ENCODE measurements around the gene SLC36A3. TPM values are rescaled to one million over a fixed set of nuclear protein-coding genes. Genes with fewer than 3 reads are reported as not detected.
"Not testable (repeated sequence)": the region's sequence is repeated elsewhere in the genome, so short reads cannot be mapped to it uniquely, and the experiment has no call there.

The SLC36A3 gene
- polyA plus RNA-seq, 4 donors: not detected

DNA sequence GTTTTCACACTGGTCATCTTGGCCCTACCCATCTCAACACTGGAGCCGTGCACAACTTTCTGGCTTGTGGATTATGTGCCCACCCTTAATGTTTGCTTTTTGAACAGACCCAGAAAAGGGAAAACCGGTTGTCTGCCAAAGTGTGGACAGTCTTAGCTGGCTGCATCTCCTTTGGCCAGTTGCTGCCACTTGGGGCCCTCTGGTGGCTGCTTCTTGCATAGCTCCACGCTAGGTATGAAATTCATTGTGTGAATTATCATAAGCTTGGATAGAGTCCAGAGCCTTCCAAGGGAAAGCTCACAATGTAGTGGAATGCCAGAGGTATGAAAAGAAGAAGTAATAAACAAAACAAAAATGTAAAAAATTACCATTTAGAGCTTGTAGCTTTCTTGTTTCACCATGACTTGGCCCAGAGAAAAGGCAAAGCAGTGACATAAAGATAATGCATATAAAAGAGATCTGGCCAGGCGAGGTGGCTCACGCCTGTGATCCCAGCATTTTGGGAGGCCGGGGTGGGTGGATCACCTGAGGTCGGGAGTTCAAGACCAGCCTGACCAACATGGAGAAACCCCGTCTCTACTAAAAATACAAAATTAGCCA is 12.5 kb upstream of the SLC36A3 start:
- peaks cover 0 to 2% (median 0%) of the 10 kb centered on the region in 3 donors for H3K27me3 ChIP-seq (ENCODE audit: control insufficient read depth in 3 of 3, insufficient read depth in 3 of 3, low read length in 3 of 3)
- no peak overlapping the region for H3K27ac ChIP-seq (ENCODE audit: low read depth in 1 of 3, low read length in 2 of 3)
- H3K36me3 ChIP-seq (ENCODE audit: control insufficient read depth in 3 of 3, insufficient read depth in 2 of 3, low read depth in 1 of 3, low read length in 3 of 3): no peaks in the 10 kb centered on the region
- DNase-seq (peak; percentile 71 to 77), FAIRE-seq (no peak)
- whole genome bisulfite sequencing, 3 donors: 45 to 52% (median 45%) methylated on average over 8 of the region's 8 CpGs
- no peak overlapping the region for H3K4me3 ChIP-seq (ENCODE audit: low read depth in 1 of 3, low read length in 3 of 3)
- no peaks in the 10 kb centered on the region for H3K9me3 ChIP-seq (ENCODE audit: control insufficient read depth in 2 of 2, insufficient read depth in 1 of 2, low read depth in 1 of 2, low read length in 1 of 2)
- no peaks in the 10 kb centered on the region for H3K4me1 ChIP-seq (ENCODE audit: control insufficient read depth in 3 of 3, insufficient read depth in 2 of 3, low read depth in 1 of 3, low read length in 2 of 3)

GRCh38 chr5:151313357-151313756 is 9.8 kb upstream of the SLC36A3 start:
- WGBS, 3 donors: 15 to 35% (median 28%) methylated on average over 2 of the region's 2 CpGs
- DNase-seq (no peak), FAIRE-seq (no peak)
- Histone ChIP-seq H3K9me3 (ENCODE audit: control insufficient read depth in 2 of 2, insufficient read depth in 1 of 2, low read depth in 1 of 2, low read length in 1 of 2) (no peaks in the 10 kb centered on the region), H3K4me3 (ENCODE audit: low read depth in 1 of 3, low read length in 3 of 3) (no peak overlapping the region), H3K27me3 (ENCODE audit: control insufficient read depth in 3 of 3, insufficient read depth in 3 of 3, low read length in 3 of 3) (peaks cover 0 to 2% (median 0%) of the 10 kb centered on the region in 3 donors), H3K36me3 (ENCODE audit: control insufficient read depth in 3 of 3, insufficient read depth in 2 of 3, low read depth in 1 of 3, low read length in 3 of 3) (no peaks in the 10 kb centered on the region), H3K4me1 (ENCODE audit: control insufficient read depth in 3 of 3, insufficient read depth in 2 of 3, low read depth in 1 of 3, low read length in 2 of 3) (no peaks in the 10 kb centered on the region), H3K27ac (ENCODE audit: low read depth in 1 of 3, low read length in 2 of 3) (no peak overlapping the region)

DNA sequence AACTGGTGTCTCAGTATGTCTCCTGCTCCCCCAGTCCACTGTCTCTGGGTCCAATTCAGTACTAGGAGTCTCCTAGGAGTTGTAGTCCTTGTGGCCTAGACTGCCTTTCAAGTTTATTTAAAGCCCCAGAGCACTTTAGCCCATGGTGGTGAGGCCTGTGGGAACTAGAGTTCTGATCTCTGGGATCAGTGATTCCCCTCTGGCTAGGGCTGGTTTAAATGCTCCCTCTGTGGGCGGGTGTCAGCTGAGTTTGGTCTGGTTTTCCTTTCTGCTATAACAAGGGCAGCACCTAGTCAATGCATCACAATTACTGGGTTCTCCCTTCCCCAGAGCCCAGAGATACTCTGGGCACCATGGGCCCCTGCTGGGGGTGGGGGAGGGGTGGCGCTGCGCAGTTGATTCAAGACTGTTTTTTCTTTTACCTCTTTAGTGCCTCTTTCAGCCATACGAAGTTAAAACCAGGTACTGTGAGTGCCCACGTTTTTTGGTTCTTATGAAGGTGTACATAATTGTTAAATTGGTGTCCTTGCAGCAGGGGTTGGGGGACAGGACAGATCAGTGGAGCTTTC is 9.3 kb upstream of the SLC36A3 start:
- 62 to 73% (median 66%) methylated on average over 5 of the region's 5 CpGs for WGBS, 3 donors
- Histone ChIP-seq H3K4me3 (ENCODE audit: low read depth in 1 of 3, low read length in 3 of 3) (no peak overlapping the region), H3K9me3 (ENCODE audit: control insufficient read depth in 2 of 2, insufficient read depth in 1 of 2, low read depth in 1 of 2, low read length in 1 of 2) (no peaks in the 10 kb centered on the region), H3K27me3 (ENCODE audit: control insufficient read depth in 3 of 3, insufficient read depth in 3 of 3, low read length in 3 of 3) (peaks cover 0 to 2% (median 0%) of the 10 kb centered on the region in 3 donors), H3K36me3 (ENCODE audit: control insufficient read depth in 3 of 3, insufficient read depth in 2 of 3, low read depth in 1 of 3, low read length in 3 of 3) (no peaks in the 10 kb centered on the region), H3K4me1 (ENCODE audit: control insufficient read depth in 3 of 3, insufficient read depth in 2 of 3, low read depth in 1 of 3, low read length in 2 of 3) (no peaks in the 10 kb centered on the region), H3K27ac (ENCODE audit: low read depth in 1 of 3, low read length in 2 of 3) (no peak overlapping the region)
- DNase-seq (no peak), FAIRE-seq (no peak)

- Histone ChIP-seq H3K36me3 (ENCODE audit: control insufficient read depth in 3 of 3, insufficient read depth in 2 of 3, low read depth in 1 of 3, low read length in 3 of 3) (no peaks in the 10 kb centered on the region), H3K27me3 (ENCODE audit: control insufficient read depth in 3 of 3, insufficient read depth in 3 of 3, low read length in 3 of 3) (peaks cover 0 to 2% (median 0%) of the 10 kb centered on the region in 3 donors), H3K4me1 (ENCODE audit: control insufficient read depth in 3 of 3, insufficient read depth in 2 of 3, low read depth in 1 of 3, low read length in 2 of 3) (no peaks in the 10 kb centered on the region), H3K4me3 (ENCODE audit: low read depth in 1 of 3, low read length in 3 of 3) (no peak overlapping the region), H3K9me3 (ENCODE audit: control insufficient read depth in 2 of 2, insufficient read depth in 1 of 2, low read depth in 1 of 2, low read length in 1 of 2) (no peaks in the 10 kb centered on the region), H3K27ac (ENCODE audit: low read depth in 1 of 3, low read length in 2 of 3) (no peak overlapping the region)
- DNase-seq: no peak
- no peak for FAIRE-seq
These were observed 7.4 kb upstream of the SLC36A3 start for GRCh38 chr5:151310932-151311331.

DNA sequence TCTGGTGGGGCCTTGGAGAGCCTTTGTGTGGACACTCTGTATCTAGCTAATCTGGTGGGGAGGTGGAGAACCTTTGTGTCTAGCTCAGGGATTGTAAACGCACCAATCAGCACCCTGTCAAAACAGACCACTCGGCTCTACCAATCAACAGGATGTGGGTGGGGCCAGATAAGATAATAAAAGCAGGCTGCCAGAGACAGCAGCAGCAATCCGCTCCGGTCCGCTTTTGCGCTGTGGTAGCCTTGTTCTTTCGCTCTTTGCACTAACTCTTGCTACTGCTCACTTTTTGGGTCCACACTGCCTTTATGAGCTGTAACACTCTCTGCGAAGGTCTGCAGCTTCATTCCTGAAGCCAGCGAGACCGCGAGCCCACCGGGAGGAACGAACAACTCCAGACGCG is 6.3 kb upstream of the SLC36A3 start:
- H3K9me3 ChIP-seq (ENCODE audit: control insufficient read depth in 2 of 2, insufficient read depth in 1 of 2, low read depth in 1 of 2, low read length in 1 of 2); FAIRE-seq; H3K36me3 ChIP-seq (ENCODE audit: control insufficient read depth in 3 of 3, insufficient read depth in 2 of 3, low read depth in 1 of 3, low read length in 3 of 3); H3K4me1 ChIP-seq (ENCODE audit: control insufficient read depth in 3 of 3, insufficient read depth in 2 of 3, low read depth in 1 of 3, low read length in 2 of 3); H3K27ac ChIP-seq (ENCODE audit: low read depth in 1 of 3, low read length in 2 of 3); DNase-seq; H3K27me3 ChIP-seq (ENCODE audit: control insufficient read depth in 3 of 3, insufficient read depth in 3 of 3, low read length in 3 of 3); H3K4me3 ChIP-seq (ENCODE audit: low read depth in 1 of 3, low read length in 3 of 3): not testable (repeated sequence)
- whole genome bisulfite sequencing, 3 donors: 89 to 93% (median 90%) methylated on average over 15 of the region's 15 CpGs

DNA sequence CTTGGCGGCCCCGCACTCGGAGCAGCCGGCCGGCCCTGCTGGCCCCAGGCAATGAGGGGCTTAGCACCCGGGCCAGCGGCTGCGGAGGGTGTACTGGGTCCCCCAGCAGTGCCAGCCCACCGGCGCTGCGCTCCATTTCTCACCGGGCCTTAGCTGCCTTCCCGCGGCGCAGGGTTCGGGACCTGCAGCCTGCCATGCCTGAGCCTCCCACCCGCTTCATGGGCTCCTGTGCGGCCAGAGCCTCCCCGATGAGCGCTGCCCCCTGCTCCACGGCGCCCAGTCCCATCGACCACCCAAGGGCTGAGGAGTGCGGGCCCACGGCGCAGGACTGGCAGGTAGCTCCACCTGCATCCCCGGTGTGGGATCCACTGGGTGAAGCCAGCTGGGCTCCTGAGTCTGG is 5.7 kb upstream of the SLC36A3 start:
- not testable (repeated sequence) for H3K4me3 ChIP-seq (ENCODE audit: low read depth in 1 of 3, low read length in 3 of 3); H3K27ac ChIP-seq (ENCODE audit: low read depth in 1 of 3, low read length in 2 of 3); H3K4me1 ChIP-seq (ENCODE audit: control insufficient read depth in 3 of 3, insufficient read depth in 2 of 3, low read depth in 1 of 3, low read length in 2 of 3); H3K27me3 ChIP-seq (ENCODE audit: control insufficient read depth in 3 of 3, insufficient read depth in 3 of 3, low read length in 3 of 3); H3K9me3 ChIP-seq (ENCODE audit: control insufficient read depth in 2 of 2, insufficient read depth in 1 of 2, low read depth in 1 of 2, low read length in 1 of 2); DNase-seq; H3K36me3 ChIP-seq (ENCODE audit: control insufficient read depth in 3 of 3, insufficient read depth in 2 of 3, low read depth in 1 of 3, low read length in 3 of 3); FAIRE-seq
- 96 to 97% (median 96%) methylated on average over 17 to 27 of the region's 27 CpGs for WGBS, 3 donors

GRCh38 chr5:151298063-151298855 is 5.3 kb downstream of the SLC36A3 start:
- WGBS, 3 donors: 29 to 78% (median 57%) methylated on average over 6 of the region's 6 CpGs
- Histone ChIP-seq H3K36me3 (ENCODE audit: control insufficient read depth in 3 of 3, insufficient read depth in 2 of 3, low read depth in 1 of 3, low read length in 3 of 3) (no peaks in the 10 kb centered on the region), H3K27me3 (ENCODE audit: control insufficient read depth in 3 of 3, insufficient read depth in 3 of 3, low read length in 3 of 3) (peaks cover 0 to 11% (median 2%) of the 10 kb centered on the region in 3 donors), H3K27ac (ENCODE audit: low read depth in 1 of 3, low read length in 2 of 3) (no peak overlapping the region), H3K4me3 (ENCODE audit: low read depth in 1 of 3, low read length in 3 of 3) (no peak overlapping the region), H3K4me1 (ENCODE audit: control insufficient read depth in 3 of 3, insufficient read depth in 2 of 3, low read depth in 1 of 3, low read length in 2 of 3) (no peaks in the 10 kb centered on the region), H3K9me3 (ENCODE audit: control insufficient read depth in 2 of 2, insufficient read depth in 1 of 2, low read depth in 1 of 2, low read length in 1 of 2) (no peaks in the 10 kb centered on the region)
- DNase-seq (peak; percentile 47 to 60), FAIRE-seq (no peak)

GRCh38 chr5:151296974-151297373 is 6.6 kb downstream of the SLC36A3 start:
- no peak for FAIRE-seq
- no peak overlapping the region for H3K4me3 ChIP-seq (ENCODE audit: low read depth in 1 of 3, low read length in 3 of 3)
- no peaks in the 10 kb centered on the region for H3K9me3 ChIP-seq (ENCODE audit: control insufficient read depth in 2 of 2, insufficient read depth in 1 of 2, low read depth in 1 of 2, low read length in 1 of 2)
- DNase-seq: no peak
- H3K4me1 ChIP-seq (ENCODE audit: control insufficient read depth in 3 of 3, insufficient read depth in 2 of 3, low read depth in 1 of 3, low read length in 2 of 3): no peaks in the 10 kb centered on the region
- no peaks in the 10 kb centered on the region for H3K36me3 ChIP-seq (ENCODE audit: control insufficient read depth in 3 of 3, insufficient read depth in 2 of 3, low read depth in 1 of 3, low read length in 3 of 3)
- no peak overlapping the region for H3K27ac ChIP-seq (ENCODE audit: low read depth in 1 of 3, low read length in 2 of 3)
- peaks cover 0 to 7% (median 2%) of the 10 kb centered on the region in 3 donors for H3K27me3 ChIP-seq (ENCODE audit: control insufficient read depth in 3 of 3, insufficient read depth in 3 of 3, low read length in 3 of 3)
- WGBS, 3 donors: 54 to 68% (median 60%) methylated on average over 2 of the region's 2 CpGs

Data from small intestine (tissue), 7 donors.